ENCODE results near the gene ZNF709. TPM values are rescaled to one million over a fixed set of nuclear protein-coding genes. Genes with fewer than 3 reads are reported as not detected.
"Not testable (repeated sequence)": the region's sequence is repeated elsewhere in the genome, so short reads cannot be mapped to it uniquely, and the experiment has no call there.

The ZNF709 gene
- total RNA-seq, 2 donors from 2014 or later = 1.4 to 3.5 TPM

DNA sequence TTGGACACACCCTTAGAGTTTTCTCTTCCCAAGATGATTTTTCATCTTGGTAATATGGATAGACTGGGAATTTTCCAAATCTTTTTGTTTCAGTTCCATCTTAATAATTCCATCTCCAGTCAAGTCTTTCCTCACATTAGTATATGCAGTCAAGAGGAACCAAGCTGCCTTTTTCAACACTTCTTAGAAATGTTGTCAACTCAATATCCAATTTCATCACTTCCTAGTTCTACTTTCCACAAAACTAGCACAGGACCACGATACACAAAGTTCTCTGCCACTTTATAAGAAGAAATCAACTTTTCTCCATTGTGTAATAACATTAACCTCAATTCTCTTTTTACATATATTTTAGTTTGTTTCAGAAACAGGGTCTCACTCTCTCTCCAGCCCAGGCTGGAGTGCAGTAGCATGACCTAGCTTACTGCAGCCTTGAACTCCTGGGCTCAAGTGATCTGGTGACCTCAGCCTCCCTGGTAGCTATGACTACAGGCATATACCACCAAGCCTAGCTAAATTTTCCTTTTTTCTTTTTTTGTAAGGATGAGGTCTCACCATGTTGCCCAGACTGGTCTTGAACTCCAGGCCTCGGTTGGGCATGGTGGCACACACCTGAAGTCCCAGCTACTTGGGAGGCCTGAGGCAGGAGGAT, 59.3 kb downstream of the ZNF709 start:
- Histone ChIP-seq H3K36me3 (peaks cover 2% of the 10 kb centered on the region), H3K27ac (no peak overlapping the region), H3K27me3 (replicated peaks; ENCODE audit: insufficient read depth) (no peaks in the 10 kb centered on the region), H3K4me3 (no peak overlapping the region), H3K9me3 (no peaks in the 10 kb centered on the region), H3K4me1 (ENCODE audit: control insufficient read depth in 1 of 2, low read depth in 2 of 2) (no peaks in the 10 kb centered on the region)
- no peak for ATAC-seq (ENCODE audit: insufficient number of reproducible peaks, low FRiP score, low read depth)
- TF ChIP-seq CTCF (IDR thresholded peaks at IDR 0.05) = no peak
- no peak for DNase-seq (ENCODE audit: low spot score)

DNA sequence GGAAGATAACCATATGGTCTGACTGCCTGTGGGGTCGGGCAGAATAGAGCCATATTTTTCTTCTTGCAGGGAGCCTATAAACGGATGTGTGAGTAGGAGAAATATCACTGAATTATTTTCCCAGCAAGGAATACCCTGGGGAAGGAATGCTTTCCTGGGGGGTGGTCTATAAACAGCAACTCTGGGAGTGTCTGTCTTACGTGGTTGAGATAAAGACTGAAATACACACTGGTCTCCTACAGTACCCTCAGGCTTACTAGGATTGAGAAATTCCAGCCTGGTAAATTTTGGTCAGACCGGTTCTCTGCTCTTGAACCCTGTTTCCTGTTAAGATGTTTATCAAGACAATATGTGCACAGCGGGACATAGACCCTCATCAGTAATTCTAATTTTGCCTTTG, 67.3 kb downstream of the ZNF709 start:
- H3K4me1 ChIP-seq (ENCODE audit: control insufficient read depth in 1 of 2, low read depth in 2 of 2); DNase-seq (ENCODE audit: low spot score); ATAC-seq (ENCODE audit: insufficient number of reproducible peaks, low FRiP score, low read depth): not testable (repeated sequence)

GRCh38 chr19:12411893-12412292, 72.7 kb downstream of the ZNF709 start:
- H3K4me1 ChIP-seq (ENCODE audit: control insufficient read depth in 1 of 2, low read depth in 2 of 2) = no peaks in the 10 kb centered on the region
- no peaks in the 10 kb centered on the region for H3K27me3 ChIP-seq (replicated peaks; ENCODE audit: insufficient read depth)
- no peaks in the 10 kb centered on the region for H3K9me3 ChIP-seq
- DNase-seq (ENCODE audit: low spot score) (no peak), ATAC-seq (ENCODE audit: insufficient number of reproducible peaks, low FRiP score, low read depth) (no peak)
- H3K36me3 ChIP-seq = no peaks in the 10 kb centered on the region
- H3K27ac ChIP-seq = no peak overlapping the region
- no peak overlapping the region for H3K4me3 ChIP-seq
- no peak for TF ChIP-seq CTCF (IDR thresholded peaks at IDR 0.05)

More for the DNA sequence above, 67.3 kb downstream of the ZNF709 start:
- not testable (repeated sequence) for H3K27ac ChIP-seq; H3K36me3 ChIP-seq; H3K9me3 ChIP-seq; H3K27me3 ChIP-seq (replicated peaks; ENCODE audit: insufficient read depth); H3K4me3 ChIP-seq

Other genes starting within 250 kb of the ZNF709 start
- 10 to 100 TPM in 1 of 2 donors, 1 to 10 TPM in 1; 9.5 to 13.2 TPM for gene ZNF44, start 189.9 kb downstream of the ZNF709 start, total RNA-seq
- gene ZNF563, start 151.2 kb downstream of the ZNF709 start, total RNA-seq = 1 to 10 TPM; 3.1 to 7.9 TPM
- 10 to 100 TPM in 1 of 2 donors, under 1 TPM in 1; 0.81 to 11.1 TPM for gene ZNF442, start 119.1 kb downstream of the ZNF709 start, total RNA-seq
- gene ZNF799, start 83.5 kb downstream of the ZNF709 start, total RNA-seq = 1 to 10 TPM; 6.8 to 7.6 TPM
- 1 to 10 TPM; 2.4 to 3.4 TPM for gene ZNF443, start 43.8 kb downstream of the ZNF709 start, total RNA-seq
- 10 to 100 TPM; 11.6 to 21.7 TPM for gene ZNF564, start 66.7 kb upstream of the ZNF709 start, total RNA-seq
- 1 to 10 TPM; 3.4 to 8.1 TPM for gene ZNF490, start 126.0 kb upstream of the ZNF709 start, total RNA-seq
- gene ZNF791, start 126.1 kb upstream of the ZNF709 start, total RNA-seq = 10 to 100 TPM; 26.0 to 32.4 TPM
- 100 to 1,000 TPM; 111 to 118 TPM for gene MAN2B1, start 181.9 kb upstream of the ZNF709 start, total RNA-seq
- gene WDR83, start 182.0 kb upstream of the ZNF709 start, total RNA-seq = 10 to 100 TPM; 12.1 to 16.2 TPM
- gene DHPS, start 197.1 kb upstream of the ZNF709 start, total RNA-seq = 100 to 1,000 TPM; 101 to 114 TPM
- not detected for gene GNG14, start 203.2 kb upstream of the ZNF709 start, total RNA-seq
- gene FBXW9, start 211.8 kb upstream of the ZNF709 start, total RNA-seq = 1 to 10 TPM; 3.0 to 3.9 TPM
- 10 to 100 TPM; 79.0 to 88.9 TPM for gene TNPO2, start 239.1 kb upstream of the ZNF709 start, total RNA-seq
- 100 to 1,000 TPM; 252 to 308 TPM for gene TRIR, start 249.9 kb upstream of the ZNF709 start, total RNA-seq